IPS-11a (cell line): ENCODE measurements around the gene PSMD2.
"Not testable (repeated sequence)": the region's sequence is repeated elsewhere in the genome, so short reads cannot be mapped to it uniquely, and the experiment has no call there.

Experiments
- H3K4me3 ChIP-seq: one replicate; pipeline ENCODE4 v1.5.1; 2013; ENCODE audit warnings: low read depth, low read length, control low read depth

PSMD2 gene

DNA sequence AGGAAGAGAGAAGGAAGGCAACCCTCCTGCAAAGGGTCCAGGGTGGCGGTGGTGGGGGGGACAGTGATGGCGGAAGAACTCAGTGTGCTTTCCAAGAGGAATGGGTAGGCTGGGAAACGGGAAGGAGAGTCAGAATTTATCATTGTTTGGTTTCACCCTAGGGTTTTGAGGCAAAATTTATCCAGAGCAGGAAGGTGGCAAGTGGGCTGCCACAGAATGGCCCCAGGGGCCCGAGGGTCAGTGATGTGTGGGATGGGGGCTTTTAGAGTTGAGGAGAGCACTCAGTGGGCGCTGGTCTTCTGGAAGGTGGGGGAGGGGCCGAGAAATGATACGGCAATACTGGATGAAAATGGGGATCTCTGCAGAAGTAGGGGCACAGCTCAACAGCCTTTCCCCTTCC lies 38.9 kb downstream of the PSMD2 start:
- H3K4me3 ChIP-seq, result no peak overlapping the region

DNA sequence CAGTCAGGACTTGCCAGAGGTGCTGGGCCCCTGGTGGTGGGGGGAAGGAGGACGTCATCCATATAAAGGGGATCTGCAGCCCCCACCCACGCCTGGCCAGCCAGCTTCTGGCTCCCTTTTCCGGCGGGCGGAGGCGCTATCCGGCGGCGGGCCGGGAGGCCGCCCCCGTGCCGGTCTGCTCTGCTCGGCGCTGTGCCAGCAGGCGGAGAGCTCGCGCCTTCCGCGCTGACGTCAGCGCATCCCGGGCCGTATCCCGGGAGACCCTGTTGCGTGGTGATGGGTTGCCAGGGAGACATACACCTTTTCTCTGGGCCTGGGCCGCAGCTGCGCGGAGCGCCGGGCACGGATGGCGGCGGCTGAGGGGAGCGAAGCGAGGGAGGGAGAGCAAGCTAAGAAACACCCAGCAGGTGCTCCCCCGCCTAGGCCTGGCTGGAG lies 39.5 kb downstream of the PSMD2 start:
- no peak overlapping the region for H3K4me3 ChIP-seq

DNA sequence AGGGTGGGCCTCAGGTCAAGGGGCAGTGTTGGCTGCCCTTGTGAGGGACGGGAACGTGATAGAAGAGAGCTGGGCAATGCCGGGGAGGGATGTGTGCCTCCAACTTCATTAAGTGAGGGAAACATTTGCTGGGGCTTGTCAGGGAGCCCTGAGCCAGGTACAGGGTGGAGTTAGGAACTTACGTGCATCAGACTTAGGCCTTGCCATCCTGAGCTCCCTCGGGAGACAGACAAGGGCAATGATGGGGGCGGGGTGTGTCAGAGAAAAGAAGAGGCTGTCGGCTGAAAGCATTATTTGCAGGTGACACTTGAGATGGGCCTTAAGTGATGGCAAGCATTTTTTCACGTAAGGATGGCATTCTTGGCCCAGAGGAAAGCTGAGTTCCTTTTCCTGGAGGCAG lies 40.0 kb downstream of the PSMD2 start:
- no peak overlapping the region for H3K4me3 ChIP-seq

DNA sequence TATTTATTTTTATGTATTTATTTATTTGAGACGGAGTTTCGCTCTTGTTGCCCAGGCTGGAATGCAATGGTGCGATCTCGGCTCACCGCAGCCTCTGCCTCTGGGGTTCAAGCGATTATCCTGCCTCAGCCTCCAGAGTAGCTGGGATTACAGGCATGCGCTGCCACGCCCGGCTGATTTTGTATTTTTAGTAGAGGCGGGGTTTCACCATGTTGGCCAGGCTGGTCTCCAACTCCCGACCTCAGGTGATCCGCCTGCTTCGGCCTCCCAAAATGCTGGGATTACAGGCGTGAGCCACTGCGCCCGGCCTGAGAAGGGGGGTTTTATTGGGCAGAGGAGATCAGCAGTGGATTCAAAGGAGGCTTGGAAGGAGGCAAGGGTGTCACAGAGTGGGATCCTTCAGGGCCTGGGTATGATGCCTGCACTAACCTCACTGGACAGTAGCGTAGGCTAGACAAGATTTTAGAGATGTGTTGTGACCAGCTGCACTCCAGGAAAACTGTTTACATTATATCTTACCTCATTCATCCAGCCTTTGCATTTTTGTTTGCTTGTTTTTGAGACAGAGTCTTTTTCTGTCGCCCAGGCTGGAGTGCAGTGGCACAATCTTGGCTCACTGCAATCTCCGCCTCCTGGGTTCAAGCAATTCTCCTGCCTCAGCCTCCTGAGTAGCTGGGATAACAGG lies 40.6 kb downstream of the PSMD2 start:
- not testable (repeated sequence) for H3K4me3 ChIP-seq

DNA sequence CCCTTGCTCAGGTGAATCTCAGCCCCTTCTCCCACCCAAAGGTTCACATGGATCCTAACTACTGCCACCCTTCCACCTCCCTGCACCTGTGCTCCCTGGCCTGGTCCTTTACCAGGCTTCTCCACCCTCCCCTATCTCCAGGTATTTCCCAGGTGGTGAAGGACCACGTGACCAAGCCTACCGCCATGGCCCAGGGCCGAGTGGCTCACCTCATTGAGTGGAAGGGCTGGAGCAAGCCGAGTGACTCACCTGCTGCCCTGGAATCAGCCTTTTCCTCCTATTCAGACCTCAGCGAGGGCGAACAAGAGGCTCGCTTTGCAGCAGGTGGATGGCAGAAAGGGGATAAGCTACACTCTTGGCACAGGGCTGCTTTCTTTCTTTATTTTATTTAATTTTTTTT lies 42.9 kb downstream of the PSMD2 start:
- no peak overlapping the region for H3K4me3 ChIP-seq

DNA sequence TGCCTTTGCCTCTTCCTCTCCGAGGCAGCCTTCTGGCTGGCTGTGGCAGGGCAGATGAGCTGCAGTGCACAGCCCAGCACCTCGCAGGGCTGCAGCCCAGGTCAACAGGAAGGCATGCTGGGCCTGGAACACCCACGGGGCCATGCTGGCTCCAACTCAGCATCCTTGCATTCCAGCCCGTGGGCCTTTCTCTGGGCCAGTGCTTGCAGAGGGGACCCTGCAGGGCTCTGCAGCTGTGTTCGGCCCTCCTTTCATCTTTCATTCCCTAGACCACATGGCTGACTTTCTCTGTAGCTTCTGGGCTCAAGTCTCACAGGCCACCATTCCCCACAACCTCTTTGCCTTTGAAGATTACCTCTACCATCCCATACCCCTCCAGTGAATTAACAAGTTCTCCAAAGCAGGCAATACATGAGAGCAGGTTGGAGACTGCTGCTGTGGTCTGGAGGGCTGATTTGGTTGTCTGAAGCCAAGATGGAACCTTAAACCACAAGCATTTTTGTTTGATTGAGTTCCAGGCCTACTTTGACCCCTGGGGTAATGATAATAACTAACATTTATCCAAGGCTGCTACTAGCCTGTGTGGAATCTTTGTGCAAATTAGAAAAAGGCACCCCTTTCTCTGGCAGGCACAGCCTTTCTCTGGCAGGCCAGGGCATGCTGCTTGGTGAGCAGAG lies 44.3 kb downstream of the PSMD2 start:
- no peak overlapping the region for H3K4me3 ChIP-seq

DNA sequence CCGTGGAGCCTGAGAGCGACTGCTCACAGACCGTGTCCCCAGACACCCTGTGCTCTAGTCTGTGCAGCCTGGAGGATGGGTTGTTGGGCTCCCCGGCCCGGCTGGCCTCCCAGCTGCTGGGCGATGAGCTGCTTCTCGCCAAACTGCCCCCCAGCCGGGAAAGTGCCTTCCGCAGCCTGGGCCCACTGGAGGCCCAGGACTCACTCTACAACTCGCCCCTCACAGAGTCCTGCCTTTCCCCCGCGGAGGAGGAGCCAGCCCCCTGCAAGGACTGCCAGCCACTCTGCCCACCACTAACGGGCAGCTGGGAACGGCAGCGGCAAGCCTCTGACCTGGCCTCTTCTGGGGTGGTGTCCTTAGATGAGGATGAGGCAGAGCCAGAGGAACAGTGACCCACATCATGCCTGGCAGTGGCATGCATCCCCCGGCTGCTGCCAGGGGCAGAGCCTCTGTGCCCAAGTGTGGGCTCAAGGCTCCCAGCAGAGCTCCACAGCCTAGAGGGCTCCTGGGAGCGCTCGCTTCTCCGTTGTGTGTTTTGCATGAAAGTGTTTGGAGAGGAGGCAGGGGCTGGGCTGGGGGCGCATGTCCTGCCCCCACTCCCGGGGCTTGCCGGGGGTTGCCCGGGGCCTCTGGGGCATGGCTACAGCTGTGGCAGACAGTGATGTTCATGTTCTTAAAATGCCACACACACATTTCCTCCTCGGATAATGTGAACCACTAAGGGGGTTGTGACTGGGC lies 45.7 kb downstream of the PSMD2 start:
- H3K4me3 ChIP-seq, result no peak overlapping the region

DNA sequence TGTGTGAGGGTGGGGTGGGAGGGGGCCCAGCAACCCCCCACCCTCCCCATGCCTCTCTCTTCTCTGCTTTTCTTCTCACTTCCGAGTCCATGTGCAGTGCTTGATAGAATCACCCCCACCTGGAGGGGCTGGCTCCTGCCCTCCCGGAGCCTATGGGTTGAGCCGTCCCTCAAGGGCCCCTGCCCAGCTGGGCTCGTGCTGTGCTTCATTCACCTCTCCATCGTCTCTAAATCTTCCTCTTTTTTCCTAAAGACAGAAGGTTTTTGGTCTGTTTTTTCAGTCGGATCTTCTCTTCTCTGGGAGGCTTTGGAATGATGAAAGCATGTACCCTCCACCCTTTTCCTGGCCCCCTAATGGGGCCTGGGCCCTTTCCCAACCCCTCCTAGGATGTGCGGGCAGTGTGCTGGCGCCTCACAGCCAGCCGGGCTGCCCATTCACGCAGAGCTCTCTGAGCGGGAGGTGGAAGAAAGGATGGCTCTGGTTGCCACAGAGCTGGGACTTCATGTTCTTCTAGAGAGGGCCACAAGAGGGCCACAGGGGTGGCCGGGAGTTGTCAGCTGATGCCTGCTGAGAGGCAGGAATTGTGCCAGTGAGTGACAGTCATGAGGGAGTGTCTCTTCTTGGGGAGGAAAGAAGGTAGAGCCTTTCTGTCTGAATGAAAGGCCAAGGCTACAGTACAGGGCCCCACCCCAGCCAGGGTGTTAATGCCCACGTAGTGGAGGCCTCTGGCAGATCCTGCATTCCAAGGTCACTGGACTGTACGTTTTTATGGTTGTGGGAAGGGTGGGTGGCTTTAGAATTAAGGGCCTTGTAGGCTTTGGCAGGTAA lies 46.5 kb downstream of the PSMD2 start:
- no peak overlapping the region for H3K4me3 ChIP-seq

DNA sequence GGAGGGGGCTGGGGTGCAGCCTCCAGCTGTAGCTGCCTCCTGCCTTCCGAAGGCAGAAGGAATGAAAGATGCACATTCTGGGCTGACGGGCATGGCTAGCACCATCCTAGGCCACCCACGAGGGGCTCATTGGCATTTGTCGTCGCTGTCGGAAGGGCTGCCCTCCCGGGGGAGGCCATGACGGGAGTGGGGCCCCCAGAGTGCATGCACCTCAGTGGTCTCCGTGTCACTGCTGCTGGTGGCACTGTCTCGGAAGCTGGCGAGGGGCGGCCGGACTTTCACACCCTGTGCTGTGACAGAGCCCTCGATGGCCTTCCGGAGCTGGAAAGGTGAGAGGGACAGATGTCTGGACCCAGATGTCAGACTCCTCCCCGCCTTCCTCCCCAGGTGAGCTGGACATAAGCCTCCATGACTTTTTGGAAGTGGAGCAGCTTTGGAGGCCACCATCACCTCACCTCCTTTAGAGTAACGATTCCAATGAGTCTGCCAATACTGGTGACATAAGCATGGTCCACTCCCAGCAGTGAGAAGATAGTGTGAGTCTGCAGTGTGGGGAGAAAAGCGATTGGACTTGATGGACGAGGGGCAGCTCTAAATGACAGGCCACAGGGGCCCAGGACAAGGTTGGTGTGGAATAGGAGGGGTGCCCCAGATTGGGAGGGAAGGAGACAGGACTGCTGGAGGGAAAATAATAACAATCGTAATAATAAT lies 47.6 kb downstream of the PSMD2 start:
- H3K4me3 ChIP-seq, result no peak overlapping the region

DNA sequence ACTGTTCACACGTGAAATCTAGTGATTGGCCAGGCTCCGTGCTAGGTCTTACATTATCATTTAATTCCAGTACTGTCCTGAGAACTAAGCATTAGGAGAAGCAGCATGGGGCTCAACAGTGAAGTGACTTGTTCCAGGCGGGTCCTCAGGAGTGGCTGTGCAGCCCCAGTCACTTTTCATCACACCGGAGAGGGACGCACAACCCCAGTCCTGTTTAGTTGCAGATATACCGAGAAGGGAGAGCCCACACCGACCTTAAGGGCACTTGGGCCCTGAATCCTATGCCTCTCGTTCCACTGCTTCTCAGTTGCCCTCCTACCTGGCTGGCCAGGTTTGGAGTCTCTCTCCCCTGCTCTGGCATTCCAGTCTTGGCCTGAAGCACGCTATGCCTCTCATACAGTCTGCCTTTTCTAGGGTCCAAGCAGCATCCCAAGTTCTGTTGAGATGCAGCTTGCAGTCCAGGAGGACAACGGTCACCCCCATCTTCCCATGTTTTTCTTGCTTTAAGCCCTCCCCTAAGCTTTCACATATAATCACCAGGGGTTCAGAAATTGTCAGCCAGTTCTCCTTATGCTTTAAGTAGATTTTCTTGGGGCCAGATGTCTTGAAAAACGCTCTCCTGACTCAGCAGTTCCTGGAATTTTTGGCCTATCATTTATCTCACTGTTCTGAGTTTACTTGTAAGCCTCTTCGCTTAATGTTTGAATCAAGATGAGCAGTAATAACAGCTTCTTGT lies 48.4 kb downstream of the PSMD2 start:
- no peak overlapping the region for H3K4me3 ChIP-seq

DNA sequence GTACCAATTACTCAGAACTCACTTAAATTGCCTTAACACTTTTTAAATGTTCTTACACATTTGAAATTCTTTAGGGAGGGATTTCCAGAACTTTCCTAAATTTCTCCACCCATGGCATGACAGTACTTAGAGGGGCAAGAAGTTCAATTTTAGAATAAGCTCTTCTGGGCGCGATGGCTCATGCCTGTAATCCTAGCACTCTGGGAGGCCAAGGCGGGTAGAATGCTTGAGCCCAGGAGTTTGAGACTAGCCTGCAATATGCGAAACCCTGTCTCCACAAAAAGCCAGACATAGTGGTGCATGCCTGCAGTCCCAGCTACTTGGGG lies 49.0 kb downstream of the PSMD2 start:
- no peak overlapping the region for H3K4me3 ChIP-seq

DNA sequence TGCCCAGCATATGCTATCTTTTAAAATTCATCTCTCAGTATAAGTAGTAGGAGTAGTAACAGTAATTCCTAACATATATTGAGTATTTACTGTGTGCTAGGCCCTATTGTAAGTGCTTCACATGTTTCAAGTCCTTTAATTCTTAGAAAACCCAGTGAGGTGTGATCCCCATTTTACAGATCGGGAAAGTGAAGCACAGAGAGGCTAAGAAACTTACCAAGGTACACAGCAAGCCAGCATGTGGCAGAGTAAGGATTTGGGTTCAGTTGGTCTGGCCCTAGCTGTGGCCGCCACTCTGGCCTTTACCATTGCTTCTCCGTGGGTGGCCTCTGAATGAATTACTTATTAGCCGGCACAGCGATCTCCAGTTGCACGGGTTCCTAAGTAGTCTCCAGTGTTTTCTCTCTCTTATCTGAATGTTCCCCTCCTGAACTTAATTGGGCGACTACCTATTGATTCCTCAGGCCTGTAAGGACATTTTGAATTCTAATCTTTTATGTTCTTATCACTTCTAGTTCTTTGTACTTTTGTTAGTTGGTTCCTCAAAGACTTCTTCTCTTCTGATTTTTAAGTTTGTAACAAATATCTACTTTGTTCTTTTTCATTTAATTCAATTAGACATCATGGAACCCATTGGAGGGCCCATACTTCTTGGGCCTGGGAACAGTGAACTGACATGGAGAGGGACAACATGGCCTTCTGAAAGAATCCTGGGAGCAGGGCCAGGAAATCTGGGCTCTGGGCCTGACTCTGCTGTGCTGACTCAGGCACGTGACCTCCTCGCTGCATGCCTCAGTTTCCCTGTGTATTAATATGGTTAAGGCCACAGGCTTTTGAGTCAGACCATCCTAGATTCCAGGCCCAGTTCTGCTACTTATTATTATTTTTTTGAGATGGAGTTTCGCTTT lies 50.8 kb downstream of the PSMD2 start:
- H3K4me3 ChIP-seq, result no peak overlapping the region

DNA sequence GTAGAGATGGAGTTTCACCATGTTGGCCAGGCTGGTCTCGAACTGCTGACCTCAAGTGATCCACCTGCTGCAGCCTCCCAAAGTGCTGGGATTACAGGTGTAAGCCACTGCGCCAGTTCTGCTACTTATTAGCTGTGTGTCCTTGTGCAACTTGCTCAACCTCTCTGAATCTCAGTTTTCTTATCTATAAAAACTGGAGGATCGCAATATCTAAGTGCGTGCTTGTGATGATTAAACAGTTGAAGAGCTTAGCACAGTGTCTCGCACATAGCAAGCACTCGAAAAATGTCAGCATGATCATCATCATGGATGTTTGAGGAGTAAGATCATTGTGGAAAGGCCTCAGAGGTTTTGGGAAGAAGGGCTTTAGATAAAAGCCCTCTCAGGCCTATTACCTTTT lies 51.6 kb downstream of the PSMD2 start:
- H3K4me3 ChIP-seq, result no peak overlapping the region

DNA sequence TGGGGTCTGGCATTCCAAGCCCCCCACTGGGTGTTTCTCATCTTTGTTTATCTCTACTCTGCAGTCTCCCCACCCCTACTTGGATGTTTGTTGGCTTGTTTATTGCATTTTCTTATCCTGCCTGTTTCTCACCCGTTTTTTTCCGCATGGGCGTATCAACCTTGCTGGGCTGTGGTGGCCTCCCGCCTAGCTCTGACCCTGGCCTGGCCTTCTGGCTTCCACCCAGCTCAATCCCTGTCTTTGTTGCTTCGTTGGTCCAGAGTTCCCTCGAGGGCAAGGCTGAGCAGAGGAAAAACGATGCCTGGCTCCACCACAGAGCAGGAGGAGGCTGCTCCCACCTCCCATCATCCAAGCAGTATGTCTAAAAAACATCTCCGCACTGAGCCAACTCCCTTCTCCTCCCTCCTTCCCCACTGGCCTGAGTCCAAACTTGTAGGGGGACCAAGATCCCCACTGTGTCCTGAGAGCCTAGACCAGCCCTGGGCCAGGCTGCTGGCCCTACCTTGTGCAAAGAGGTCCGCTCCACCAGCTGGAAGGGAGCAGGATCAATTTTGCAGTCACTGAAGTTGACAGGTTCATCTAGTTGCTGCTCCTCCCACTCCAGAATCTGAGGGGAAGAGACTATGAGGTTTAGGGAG lies 52.6 kb downstream of the PSMD2 start:
- H3K4me3 ChIP-seq, result no peak overlapping the region

DNA sequence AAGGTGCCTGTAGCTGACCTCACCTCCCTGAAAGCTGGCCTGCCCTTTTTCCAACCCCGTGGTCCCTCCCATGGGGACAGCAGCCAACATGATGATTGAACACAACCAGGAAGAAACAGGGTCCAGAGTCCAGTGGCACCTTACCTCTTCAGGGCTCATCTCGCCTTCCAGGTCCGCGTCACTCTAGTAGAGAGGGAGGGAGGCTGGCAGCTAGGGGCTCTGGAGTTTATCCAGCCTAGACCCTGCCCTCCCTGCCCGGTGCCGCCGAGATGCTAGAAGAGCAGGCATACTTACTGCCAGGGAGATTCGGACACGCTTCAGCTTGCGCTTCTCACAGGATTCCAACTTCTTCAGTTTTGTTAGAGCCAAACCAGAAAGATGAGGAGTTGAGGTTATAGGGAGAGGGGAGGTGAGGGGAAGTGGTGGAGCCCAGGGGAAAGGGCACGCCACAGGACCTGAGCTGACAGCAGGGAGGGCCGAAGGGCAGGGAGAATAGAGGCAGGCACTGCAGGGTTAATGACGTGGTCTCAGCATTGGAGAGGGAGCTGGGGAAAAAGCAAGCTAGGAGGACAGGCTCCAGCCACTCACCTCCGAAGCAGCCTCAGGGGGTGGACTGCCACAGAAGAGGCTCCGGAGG lies 53.2 kb downstream of the PSMD2 start:
- no peak overlapping the region for H3K4me3 ChIP-seq

DNA sequence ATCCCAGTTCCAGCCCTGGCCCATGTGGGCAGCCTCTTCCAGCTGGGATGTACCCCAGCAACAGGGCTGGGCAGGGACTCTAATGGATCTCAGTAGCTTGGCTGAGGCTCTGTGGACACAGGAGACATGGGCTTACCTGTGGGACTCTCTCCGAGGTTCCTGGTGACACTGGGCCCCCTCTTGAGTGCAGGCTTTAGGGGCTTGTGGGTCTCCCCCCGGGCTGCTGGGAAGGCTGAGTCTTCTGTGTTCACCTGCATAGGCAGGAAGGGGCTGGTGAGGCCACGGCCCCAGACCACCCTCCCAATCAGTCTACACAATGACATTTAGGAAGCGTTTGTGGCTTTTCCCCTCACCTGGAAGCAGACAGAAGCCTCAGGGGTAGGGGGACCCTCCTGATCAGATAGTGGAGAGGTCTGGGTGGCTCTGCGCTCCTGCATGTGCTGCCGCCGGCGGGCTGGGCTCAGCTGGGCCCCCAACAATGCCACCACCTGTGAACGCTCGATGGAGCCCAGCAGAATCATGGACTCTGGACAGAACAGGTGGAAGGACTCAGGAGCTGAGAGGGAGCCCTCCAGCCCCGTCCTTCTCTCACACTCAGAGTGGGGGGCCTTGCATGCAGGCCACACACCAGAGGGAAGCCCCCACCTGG lies 54.0 kb downstream of the PSMD2 start:
- no peak overlapping the region for H3K4me3 ChIP-seq

DNA sequence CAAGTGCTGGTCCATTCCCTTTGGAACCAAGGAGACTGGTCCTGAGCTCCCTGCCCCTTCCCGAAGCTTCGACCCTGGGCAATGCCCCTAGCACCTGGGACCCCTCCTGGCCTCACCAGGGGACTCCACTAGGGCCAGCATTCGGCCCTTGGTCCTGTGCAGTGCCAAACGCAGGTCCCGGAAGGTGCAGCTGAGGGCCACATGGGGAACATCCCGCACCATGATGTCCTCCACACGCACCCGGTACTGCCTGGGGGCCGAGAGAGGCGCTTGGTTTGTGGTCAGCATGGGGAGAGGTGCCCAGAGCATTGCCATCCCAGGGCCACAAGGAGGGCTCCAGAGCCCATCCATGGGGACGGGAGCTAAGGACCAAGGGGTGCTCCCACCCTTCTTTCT lies 54.5 kb downstream of the PSMD2 start:
- H3K4me3 ChIP-seq, result no peak overlapping the region
